H9 (cell line): ENCODE results near the gene HOXB8. TPM values are rescaled to one million over a fixed set of nuclear protein-coding genes. Genes with fewer than 3 reads are reported as not detected.

Source experiments
- DNase-seq: peaks from one replicate; pipeline ENCODE4 v3.0.0-alpha.2; 2017
- H2AFZ ChIP-seq: one replicate; pipeline ENCODE4 v1.6.1; 2013; ENCODE audit warnings: mild to moderate bottlenecking, low read length, control low read depth, moderate library complexity
- H2AK5ac ChIP-seq: 2 replicates; pipeline ENCODE4 v1.6.1; 2013; ENCODE audit warnings: low read length, control low read depth, mixed read lengths; ENCODE audit not compliant: insufficient read length
- H2BK120ac ChIP-seq: one replicate; pipeline ENCODE4 v1.6.1; 2013; ENCODE audit warnings: low read depth, mild to moderate bottlenecking, low read length, control low read depth, inconsistent platforms; ENCODE audit not compliant: poor library complexity, severe bottlenecking
- H2BK12ac ChIP-seq: 2 replicates; pipeline ENCODE4 v1.6.1; 2013; ENCODE audit warnings: low read length, control low read depth, mixed read lengths, low read depth; ENCODE audit not compliant: insufficient read length
- H2BK15ac ChIP-seq: 2 replicates; pipeline ENCODE4 v1.6.1; 2013; ENCODE audit warnings: low read depth, low read length, control low read depth
- H2BK20ac ChIP-seq: one replicate; pipeline ENCODE4 v1.6.1; 2013; ENCODE audit warnings: low read depth, mild to moderate bottlenecking, low read length, control low read depth, inconsistent platforms; ENCODE audit not compliant: poor library complexity, severe bottlenecking
- H2BK5ac ChIP-seq: 2 replicates; pipeline ENCODE4 v1.6.1; 2013; ENCODE audit warnings: low read length, control low read depth, mixed read lengths; ENCODE audit not compliant: insufficient read length
- H3K14ac ChIP-seq: 2 replicates; pipeline ENCODE4 v1.6.1; 2013; ENCODE audit warnings: low read length, control low read depth; ENCODE audit not compliant: insufficient read depth
- H3K18ac ChIP-seq: 2 replicates; pipeline ENCODE4 v1.6.1; 2013; ENCODE audit warnings: low read depth, mild to moderate bottlenecking, mixed read lengths, low read length, control low read depth; ENCODE audit not compliant: insufficient read length
- H3K23ac ChIP-seq: 2 replicates; pipeline ENCODE4 v1.6.1; 2013; ENCODE audit warnings: low read length, control low read depth, mixed read lengths, low read depth; ENCODE audit not compliant: insufficient read length
- H3K23me2 ChIP-seq: 2 replicates; pipeline ENCODE4 v1.6.1; 2013; ENCODE audit warnings: low read depth, mild to moderate bottlenecking, mixed read lengths, low read length, control low read depth; ENCODE audit not compliant: insufficient read length, poor library complexity, severe bottlenecking
- H3K27ac ChIP-seq: 2 replicates; pipeline ENCODE4 v1.5.1; 2013; ENCODE audit warnings: low read length, control low read depth, mixed read lengths, low read depth; ENCODE audit not compliant: insufficient read length
- H3K27me3 ChIP-seq: 2 replicates; pipeline ENCODE4 v1.6.1; 2013; ENCODE audit warnings: low read length, control low read depth, inconsistent platforms; ENCODE audit not compliant: insufficient read depth
- H3K4ac ChIP-seq: 2 replicates; pipeline ENCODE4 v1.6.1; 2013; ENCODE audit warnings: low read depth, mild to moderate bottlenecking, control low read depth, inconsistent platforms, low read length, moderate library complexity
- H3K4me1 ChIP-seq: 2 replicates; pipeline ENCODE4 v1.6.1; 2013; ENCODE audit warnings: low read length, control low read depth, inconsistent platforms; ENCODE audit not compliant: insufficient read depth
- H3K4me2 ChIP-seq: 2 replicates; pipeline ENCODE4 v1.6.1; 2013; ENCODE audit warnings: low read length, control low read depth, mixed read lengths; ENCODE audit not compliant: insufficient read length, insufficient read depth
- H3K56ac ChIP-seq: 2 replicates; pipeline ENCODE4 v1.6.1; 2013; ENCODE audit warnings: low read depth, mild to moderate bottlenecking, mixed read lengths, low read length, control low read depth; ENCODE audit not compliant: insufficient read length
- H3K79me1 ChIP-seq: 2 replicates; pipeline ENCODE4 v1.6.1; 2013; ENCODE audit warnings: low read depth, mild to moderate bottlenecking, moderate library complexity, low read length, control low read depth, inconsistent platforms; ENCODE audit not compliant: insufficient read depth, poor library complexity, severe bottlenecking
- H3K79me2 ChIP-seq: 2 replicates; pipeline ENCODE4 v1.6.1; 2013; ENCODE audit warnings: low read length, control low read depth, inconsistent platforms; ENCODE audit not compliant: insufficient read depth
- H3K9ac ChIP-seq: 2 replicates; pipeline ENCODE4 v1.6.1; 2013; ENCODE audit warnings: low read length, control low read depth, mixed read lengths; ENCODE audit not compliant: insufficient read length; ENCODE audit errors: extremely low read depth
- H3K9me3 ChIP-seq: one replicate; pipeline ENCODE4 v1.6.1; 2013; ENCODE audit warnings: low read depth, low read length, inconsistent platforms; ENCODE audit not compliant: control insufficient read depth
- H3T11ph ChIP-seq: one replicate; pipeline ENCODE4 v1.6.1; 2013; ENCODE audit warnings: mild to moderate bottlenecking, low read length, control low read depth, inconsistent platforms
- H4K20me1 ChIP-seq: one replicate; pipeline ENCODE4 v1.6.1; 2013; ENCODE audit not compliant: control insufficient read depth, insufficient read length, insufficient read depth
- H4K5ac ChIP-seq: 2 replicates; pipeline ENCODE4 v1.6.1; 2013; ENCODE audit warnings: low read depth, mild to moderate bottlenecking, mixed read lengths, low read length, control low read depth; ENCODE audit not compliant: insufficient read length
- H4K8ac ChIP-seq: replicated peaks from 2 replicates; pipeline ENCODE4 v1.6.1; 2013; ENCODE audit warnings: low read length, control low read depth, mixed read lengths, low read depth; ENCODE audit not compliant: insufficient read length
- H4K91ac ChIP-seq: 2 replicates; pipeline ENCODE4 v1.6.1; 2013; ENCODE audit warnings: low read depth, mild to moderate bottlenecking, moderate library complexity, mixed read lengths, low read length, control low read depth; ENCODE audit not compliant: insufficient read length
- H3K27ac Mint-ChIP-seq, 3 experiments: 2 replicates in 2 of 3; 3 replicates in 1 of 3; pipeline ENCODE4 v1.8.0; 2020 to 2021; ENCODE audit warnings: mixed read lengths in 3 of 3, mild to moderate bottlenecking in 1 of 3, moderate library complexity in 1 of 3
- H3K27me3 Mint-ChIP-seq: 2 replicates; pipeline ENCODE4 v1.8.0; 2021; ENCODE audit warnings: low read depth, mild to moderate bottlenecking, moderate library complexity, mixed read lengths
- H3K36me3 Mint-ChIP-seq, 3 experiments: 2 replicates in 2 of 3; 3 replicates in 1 of 3; pipeline ENCODE4 v1.8.0; 2020 to 2021; ENCODE audit warnings: low read depth in 3 of 3, mixed read lengths in 3 of 3; ENCODE audit not compliant: insufficient read depth in 1 of 3
- H3K4me1 Mint-ChIP-seq, 2 experiments: 2 replicates each; pipeline ENCODE4 v1.8.0; 2020; ENCODE audit warnings: mixed read lengths in 2 of 2
- H3K4me3 Mint-ChIP-seq, 2 experiments: 2 replicates in 1 of 2; 3 replicates in 1 of 2; pipeline ENCODE4 v1.8.0; 2020 to 2021; ENCODE audit warnings: mild to moderate bottlenecking in 2 of 2, mixed read lengths in 2 of 2, moderate library complexity in 1 of 2
- H3K9me3 Mint-ChIP-seq, 2 experiments: 2 replicates in 1 of 2; 3 replicates in 1 of 2; pipeline ENCODE4 v1.8.0; 2020; ENCODE audit warnings: mild to moderate bottlenecking in 2 of 2, mixed read lengths in 2 of 2, moderate library complexity in 1 of 2
- CTCF ChIP-seq: fragments of 200-600 bp; sonication (generic); conservative IDR thresholded peaks from 3 replicates; pipeline ENCODE4 v1.8.0; 2021; ENCODE audit warnings: antibody characterized with exemption, mild to moderate bottlenecking
- total RNA-seq: library from RNA; stranded (reverse); gene quantifications from 2 replicates; pipeline ENCODE4 v1.2.1, GENCODE V29; 2021

HOXB8 gene
- total RNA-seq, 1 experiment from 2014 or later: not detected

GRCh38 chr17:48609033-48609432 is 6.1 kb downstream of the HOXB8 start:
- Mint-ChIP-seq H3K4me3 (no peak overlapping the region), H3K27me3 (peaks cover 100% of the 10 kb centered on the region)

More at GRCh38 chr17:48609033-48609432, 6.1 kb downstream of the HOXB8 start:
- no peak overlapping the region for H2AK5ac ChIP-seq
- no peak overlapping the region for H3K18ac ChIP-seq
- H3K79me2 ChIP-seq: no peaks in the 10 kb centered on the region
- H3K79me1 ChIP-seq: no peaks in the 10 kb centered on the region
- Mint-ChIP-seq H3K27ac (no peak overlapping the region), H3K9me3 (peaks cover 9 to 16% of the 10 kb centered on the region in 2 experiments), H3K4me1 (peaks cover 12 to 25% of the 10 kb centered on the region in 2 experiments), H3K36me3 (no peaks in the 10 kb centered on the region; a peak in 1 of 7 replicates)
- no peak overlapping the region for H2BK120ac ChIP-seq
- H3K9me3 ChIP-seq: no peaks in the 10 kb centered on the region
- peaks cover 5% of the 10 kb centered on the region for H3K23me2 ChIP-seq
- no peak overlapping the region for H4K8ac ChIP-seq
- H4K5ac ChIP-seq: no peak overlapping the region
- H2BK12ac ChIP-seq: no peak overlapping the region
- no peak overlapping the region for H3K23ac ChIP-seq
- H2BK5ac ChIP-seq: no peak overlapping the region
- H3K9ac ChIP-seq: no peak overlapping the region
- DNase-seq: no peak
- H3K4ac ChIP-seq: no peak overlapping the region
- H2BK20ac ChIP-seq: no peak overlapping the region
- H3K27me3 ChIP-seq: peaks cover 96% of the 10 kb centered on the region
- no peak overlapping the region for H3K14ac ChIP-seq
- H2BK15ac ChIP-seq: no peak overlapping the region
- no peaks in the 10 kb centered on the region for H3K4me1 ChIP-seq
- TF ChIP-seq CTCF: no peak
- no peak overlapping the region for H3K4me2 ChIP-seq
- no peak overlapping the region for H4K91ac ChIP-seq
- no peak overlapping the region for H3K56ac ChIP-seq
- H2AFZ ChIP-seq: no peak overlapping the region
- H3K27ac ChIP-seq: no peak overlapping the region
- no peaks in the 10 kb centered on the region for H4K20me1 ChIP-seq
- H3T11ph ChIP-seq: no peak overlapping the region
